COLO668 (cell line): Measurements from ENCODE around the gene AFG3L2.

Source experiments
- DNase-seq: peaks from one replicate; lab custom pipeline; 2025; ENCODE audit not compliant: unreplicated experiment; lab: John Stamatoyannopoulos, UW

Gene AFG3L2

GRCh38 chr18:12306752-12307700 lies 70.0 kb downstream of the AFG3L2 start:
- no peak for DNase-seq

GRCh38 chr18:12305930-12306629 lies 70.9 kb downstream of the AFG3L2 start:
- DNase-seq, result no peak

- no peak for DNase-seq
Measured at GRCh38 chr18:12305211-12305610, 71.8 kb downstream of the AFG3L2 start.

- peak; percentile 42 for DNase-seq
Measured at GRCh38 chr18:12304351-12305210, 72.4 kb downstream of the AFG3L2 start.

GRCh38 chr18:12302391-12303147 lies 74.5 kb downstream of the AFG3L2 start:
- DNase-seq, result no peak

- DNase-seq, result no peak
Measured at GRCh38 chr18:12301263-12302005, 75.6 kb downstream of the AFG3L2 start.

- no peak for DNase-seq
Measured at GRCh38 chr18:12299862-12300261, 77.2 kb downstream of the AFG3L2 start.

- DNase-seq, result no peak
Measured at GRCh38 chr18:12296457-12296856, 80.6 kb downstream of the AFG3L2 start.

GRCh38 chr18:12296087-12296403 lies 81.0 kb downstream of the AFG3L2 start:
- DNase-seq, result no peak

- DNase-seq, result no peak
Measured at GRCh38 chr18:12295389-12296086, 81.5 kb downstream of the AFG3L2 start.

GRCh38 chr18:12293831-12294230 lies 83.2 kb downstream of the AFG3L2 start:
- DNase-seq, result no peak

- DNase-seq, result no peak
Measured at GRCh38 chr18:12291690-12292089, 85.3 kb downstream of the AFG3L2 start.

- no peak for DNase-seq
Measured at GRCh38 chr18:12291161-12291560, 85.9 kb downstream of the AFG3L2 start.

- no peak for DNase-seq
Measured at GRCh38 chr18:12290086-12290485, 86.9 kb downstream of the AFG3L2 start.

GRCh38 chr18:12288403-12288755 lies 88.6 kb downstream of the AFG3L2 start:
- DNase-seq, result no peak

- DNase-seq, result no peak
Measured at GRCh38 chr18:12287684-12288402, 89.2 kb downstream of the AFG3L2 start.

GRCh38 chr18:12287131-12287681 lies 89.8 kb downstream of the AFG3L2 start:
- DNase-seq, result no peak

- no peak for DNase-seq
Measured at GRCh38 chr18:12283666-12284065, 93.4 kb downstream of the AFG3L2 start.
